Measurements from ENCODE around the gene RAMACL. TPM values are rescaled to one million over a fixed set of nuclear protein-coding genes. Genes with fewer than 3 reads are reported as not detected.

Gene RAMACL
- total and polyA plus RNA-seq, 2 of the 4 experiments (the other 2 are of a cell fraction) = 0.46 to 0.90 TPM

- dilution Hi-C loops (cut with HindIII; ENCODE audit: low sequenced_read_pairs, unreplicated experiment) = no loop called here
Observed at GRCh38 chr6:166555086-166555485, 31.4 kb downstream of the RAMACL start.

More at GRCh38 chr6:166555086-166555485, 31.4 kb downstream of the RAMACL start:
- H3K27ac ChIP-seq (ENCODE audit: insufficient read depth, low read length) = no peak overlapping the region
- ATAC-seq (ENCODE audit: low read depth) (no peak), DNase-seq (no peak)
- H4K5ac ChIP-seq (ENCODE audit: low read depth, low read length) = no peak overlapping the region
- no peak overlapping the region for H3K14ac ChIP-seq (replicated peaks; ENCODE audit: low read depth, low read length)
- no peaks in the 10 kb centered on the region for H3K27me3 ChIP-seq (ENCODE audit: control insufficient read depth, insufficient read depth, low read length)
- H4K20me1 ChIP-seq (ENCODE audit: insufficient read depth, low read length) = peaks cover 15% of the 10 kb centered on the region; the same call in 1 of the 2 replicates
- 0 out of 2 replicates have a peak overlapping the region, but pooled peaks have one; percentile 5 for H2BK20ac ChIP-seq (ENCODE audit: low read depth, low read length)
- H4K8ac ChIP-seq (ENCODE audit: low read depth in 2 of 2, low read length in 2 of 2) = no peak overlapping the region
- TF ChIP-seq ELK1 (IDR thresholded peaks at IDR 0.05; ENCODE audit: borderline replicate concordance, low read depth, low read length) = no peak
- no peak for TF ChIP-seq POLR2A (IDR thresholded peaks at IDR 0.05; ENCODE audit: low read depth, low read length)
- no peak for TF ChIP-seq CTCF (conservative IDR thresholded peaks at IDR 0.05; ENCODE audit: low read depth, low read length)
- no peak for TF ChIP-seq CEBPB (IDR thresholded peaks at IDR 0.05; ENCODE audit: low read depth, low read length)
- TF ChIP-seq NFE2L2 (IDR thresholded peaks at IDR 0.05; ENCODE audit: low read depth, low read length) = no peak
- TF ChIP-seq RFX5 (IDR thresholded peaks at IDR 0.05; ENCODE audit: low read depth, low read length) = no peak
- no peak for TF ChIP-seq FOS (IDR thresholded peaks at IDR 0.05; ENCODE audit: low read depth, low read length)
- TF ChIP-seq RAD21 (IDR thresholded peaks at IDR 0.05; ENCODE audit: low read length) = no peak
- no peak for TF ChIP-seq CHD1 (IDR thresholded peaks at IDR 0.05; ENCODE audit: low read depth, low read length)
- no peak for TF ChIP-seq MXI1 (IDR thresholded peaks at IDR 0.05; ENCODE audit: borderline replicate concordance, low read depth, low read length)
- TF ChIP-seq MAZ (IDR thresholded peaks at IDR 0.05; ENCODE audit: borderline replicate concordance, low read depth, low read length) = no peak
- TF ChIP-seq RCOR1 (IDR thresholded peaks at IDR 0.05; ENCODE audit: insufficient replicate concordance, low read length) = no peak
- no peak for TF ChIP-seq MAFK (IDR thresholded peaks at IDR 0.05; ENCODE audit: low read depth, low read length)
- no TSS peak for BruUV-seq (replicated peaks)
- WGBS, 2 experiments (ENCODE audit: extremely low coverage in 2 of 2, insufficient read length in 1 of 2) = 100% methylated on average over 3 of the region's 6 CpGs; no CpG with 5 or more reads in 1 of the 2 experiments
- no peak overlapping the region for H3K56ac ChIP-seq (ENCODE audit: extremely low read depth, insufficient read depth, low read length)
- no peak overlapping the region for H3K9ac ChIP-seq (ENCODE audit: low read depth, low read length)
- H2AK9ac ChIP-seq (replicated peaks; ENCODE audit: low read depth, low read length, poor library complexity) = no peak overlapping the region
- peaks cover 9% of the 10 kb centered on the region; the same call in 1 of the 2 replicates for H3K9me1 ChIP-seq (ENCODE audit: insufficient read depth, low read length)
- no peak overlapping the region; the same call in 2 of the 3 replicates for H2BK15ac ChIP-seq (ENCODE audit: low read depth, low read length)
- peaks cover 19% of the 10 kb centered on the region for H3K4me1 ChIP-seq (ENCODE audit: control insufficient read depth, insufficient read depth, low read length)
- POLR2A ChIA-PET (ENCODE audit: unreplicated experiment) = no interaction called here
- intact Hi-C loops (cut with micrococcal nuclease) (no loop called here), in situ Hi-C loops (cut with MboI; ENCODE audit: low sequenced_read_pairs) (no loop called here)
- peaks cover 44 to 56% of the 10 kb centered on the region in 2 experiments for H3K79me1 ChIP-seq (ENCODE audit: low read depth in 1 of 2, low read length in 2 of 2)
- H3K36me3 ChIP-seq (ENCODE audit: control insufficient read depth, insufficient read depth, low read length) = peaks cover 7% of the 10 kb centered on the region
- no peak overlapping the region for H3K4me2 ChIP-seq (ENCODE audit: low read depth, low read length)
- no peak overlapping the region for H2AFZ ChIP-seq (replicated peaks; ENCODE audit: low read length, poor library complexity)
- no peak overlapping the region for H2AK5ac ChIP-seq (ENCODE audit: low read depth, low read length)
- CTCF ChIA-PET = interaction anchor here (0.9 kb wide), 1 partner anchor 38 kb away, joined by 3 read pairs; no protein-coding TSS in a partner anchor
- H3K23ac ChIP-seq (ENCODE audit: low read depth, low read length) = 0 out of 2 replicates have a peak overlapping the region, but pooled peaks have one; percentile 14
- no peak overlapping the region for H3K4ac ChIP-seq (ENCODE audit: low read depth, low read length)
- H3K18ac ChIP-seq (ENCODE audit: low read depth, low read length) = no peak overlapping the region
- no peak overlapping the region for H4K91ac ChIP-seq (ENCODE audit: insufficient read depth, low read depth, low read length)
- peaks cover 5% of the 10 kb centered on the region; the same call in 1 of the 2 replicates for H3K9me3 ChIP-seq (ENCODE audit: control insufficient read depth, insufficient read depth, low read length)
- H2BK120ac ChIP-seq (ENCODE audit: low read depth, low read length) = no peak overlapping the region
- no peak overlapping the region for H3K4me3 ChIP-seq (ENCODE audit: insufficient read depth, low read depth, low read length)
- H2BK5ac ChIP-seq (ENCODE audit: low read depth, low read length, poor library complexity, severe bottlenecking) = no peak overlapping the region

All from IMR-90 (cell line).